Measurements from ENCODE around the gene ACVRL1. TPM values are rescaled to one million over a fixed set of nuclear protein-coding genes. Genes with fewer than 3 reads are reported as not detected.

ACVRL1 gene
- total RNA-seq, 2 experiments from 2014 or later = not detected

DNA sequence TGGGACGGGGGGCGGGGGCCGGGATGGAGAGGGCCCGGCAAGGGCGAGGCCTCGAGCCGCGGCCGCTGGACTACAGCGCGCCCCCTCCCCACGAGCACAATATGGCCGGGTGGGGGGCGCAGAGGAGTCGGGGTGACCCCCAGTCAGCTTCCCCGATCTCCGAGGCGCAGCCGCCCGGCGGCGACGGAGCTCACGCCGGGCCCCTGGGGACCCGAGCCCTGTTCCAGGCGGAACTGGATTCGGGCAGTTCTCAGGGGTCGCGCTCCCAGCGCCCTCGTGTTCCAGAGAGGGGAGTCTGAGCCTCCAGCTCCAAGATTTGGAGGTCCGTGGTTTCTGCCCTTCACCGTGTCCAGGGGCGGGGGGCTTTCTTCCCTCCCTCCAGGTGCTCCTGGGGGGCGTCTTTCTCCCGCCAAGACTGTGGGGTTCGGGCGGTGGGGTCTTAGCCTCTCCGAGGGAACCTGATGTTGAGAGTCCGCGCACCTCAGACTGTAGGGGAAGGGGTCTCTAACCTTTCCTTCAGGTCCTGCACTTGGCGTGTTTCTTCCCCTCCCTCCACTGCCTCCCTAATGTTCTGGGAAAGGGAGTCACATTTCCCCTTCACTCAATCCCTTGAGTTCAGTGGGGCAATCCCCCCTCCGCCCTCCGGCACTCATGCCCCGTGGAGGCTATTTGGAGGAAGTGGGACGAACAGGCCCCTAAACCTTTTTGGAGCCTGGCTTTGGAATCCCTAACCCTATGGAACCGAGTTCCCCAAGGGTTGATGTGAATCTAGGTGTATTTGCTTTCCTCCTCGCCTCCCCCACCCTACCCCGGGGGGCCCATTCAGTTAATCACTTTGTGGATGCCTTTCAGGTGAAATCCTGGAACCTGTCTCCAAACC is 44.8 kb downstream of the ACVRL1 start:
- H3K9me3 Mint-ChIP-seq = no peaks in the 10 kb centered on the region
- no peak for ATAC-seq (ENCODE audit: poor library complexity)
- peaks cover 51% of the 10 kb centered on the region for H3K4me1 Mint-ChIP-seq (ENCODE audit: low read depth)
- Histone ChIP-seq H3K36me3 (ENCODE audit: insufficient read depth, low read length) (no peaks in the 10 kb centered on the region), H3K4me3 (ENCODE audit: low read length) (peak overlapping the region; percentile 74), H3K9me3 (ENCODE audit: control insufficient read depth in 1 of 2, insufficient read depth in 1 of 2, low read length in 2 of 2) (no peaks in the 10 kb centered on the region), H3K4me1 (ENCODE audit: insufficient read depth, low read length) (peaks cover 24% of the 10 kb centered on the region), H3K27me3 (ENCODE audit: control insufficient read depth in 1 of 2, insufficient read depth in 2 of 2, low read length in 2 of 2) (peaks cover 0 to 2% of the 10 kb centered on the region in 2 experiments), H3K27ac (ENCODE audit: low read depth in 1 of 2, low read length in 2 of 2) (no peak overlapping the region)
- ChIA-PET CTCF (interaction anchor here (1.4 to 2.4 kb wide), 3 partner anchors 19 to 131 kb away, joined by 4 to 11 read pairs (median 6); no protein-coding TSS in a partner anchor), POLR2A (interaction anchor here (0.6 to 1.9 kb wide), 5 partner anchors 10 to 131 kb away, joined by 3 to 9 read pairs (median 9); partner anchors contain the start of gene ATG101)
- intact Hi-C loops (cut with DNase I, micrococcal nuclease) = loop anchor here in 1 of 2 experiments (1.0 to 5.0 kb wide), 6 partner anchors 25 to 1670 kb away; partner anchors contain the start of genes LIMA1, SCN8A and TAMALIN
- peak in 6 of 14 experiments; percentile 2 to 33 (median 16) for DNase-seq
- TF ChIP-seq, protein P1, sequence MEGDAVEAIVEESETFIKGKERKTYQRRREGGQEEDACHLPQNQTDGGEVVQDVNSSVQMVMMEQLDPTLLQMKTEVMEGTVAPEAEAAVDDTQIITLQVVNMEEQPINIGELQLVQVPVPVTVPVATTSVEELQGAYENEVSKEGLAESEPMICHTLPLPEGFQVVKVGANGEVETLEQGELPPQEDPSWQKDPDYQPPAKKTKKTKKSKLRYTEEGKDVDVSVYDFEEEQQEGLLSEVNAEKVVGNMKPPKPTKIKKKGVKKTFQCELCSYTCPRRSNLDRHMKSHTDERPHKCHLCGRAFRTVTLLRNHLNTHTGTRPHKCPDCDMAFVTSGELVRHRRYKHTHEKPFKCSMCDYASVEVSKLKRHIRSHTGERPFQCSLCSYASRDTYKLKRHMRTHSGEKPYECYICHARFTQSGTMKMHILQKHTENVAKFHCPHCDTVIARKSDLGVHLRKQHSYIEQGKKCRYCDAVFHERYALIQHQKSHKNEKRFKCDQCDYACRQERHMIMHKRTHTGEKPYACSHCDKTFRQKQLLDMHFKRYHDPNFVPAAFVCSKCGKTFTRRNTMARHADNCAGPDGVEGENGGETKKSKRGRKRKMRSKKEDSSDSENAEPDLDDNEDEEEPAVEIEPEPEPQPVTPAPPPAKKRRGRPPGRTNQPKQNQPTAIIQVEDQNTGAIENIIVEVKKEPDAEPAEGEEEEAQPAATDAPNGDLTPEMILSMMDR (IDR thresholded peaks at IDR 0.05) = no peak
- H3K27me3 Mint-ChIP-seq = no peaks in the 10 kb centered on the region
- peaks cover 5% of the 10 kb centered on the region for H3K36me3 Mint-ChIP-seq (ENCODE audit: low read depth)
- H3K27ac Mint-ChIP-seq = peak overlapping the region; percentile 66
- peak overlapping the region; percentile 86 for H3K4me3 Mint-ChIP-seq

DNA sequence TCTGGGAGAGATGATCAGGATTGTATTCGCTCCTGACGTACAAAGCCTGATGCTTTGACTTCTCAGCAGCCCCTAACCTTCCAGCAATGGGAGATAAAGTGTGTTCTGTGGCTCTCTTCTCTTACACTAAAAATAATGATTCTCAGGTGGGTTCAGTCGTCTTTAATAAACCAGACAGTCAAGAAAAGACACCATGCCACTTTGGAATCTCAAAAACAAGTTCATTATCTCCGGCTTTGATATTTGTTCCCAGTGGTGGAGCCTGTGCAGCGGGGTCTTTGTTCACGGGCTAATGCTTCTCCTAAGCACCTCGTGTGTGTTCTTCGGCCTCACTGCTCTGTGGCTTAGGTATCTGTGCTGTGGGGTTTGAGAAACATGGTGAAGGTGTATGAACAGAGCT is 45.8 kb downstream of the ACVRL1 start:
- H3K36me3 ChIP-seq (ENCODE audit: insufficient read depth, low read length) = no peaks in the 10 kb centered on the region
- Mint-ChIP-seq H3K4me1 (ENCODE audit: low read depth) (peaks cover 58% of the 10 kb centered on the region), H3K27ac (peak overlapping the region; percentile 66), H3K36me3 (ENCODE audit: low read depth) (peaks cover 5% of the 10 kb centered on the region), H3K27me3 (no peaks in the 10 kb centered on the region), H3K9me3 (no peaks in the 10 kb centered on the region), H3K4me3 (peak overlapping the region; percentile 86)
- no peaks in the 10 kb centered on the region for H3K9me3 ChIP-seq (ENCODE audit: control insufficient read depth in 1 of 2, insufficient read depth in 1 of 2, low read length in 2 of 2)
- H3K27ac ChIP-seq (ENCODE audit: low read depth in 1 of 2, low read length in 2 of 2) = no peak overlapping the region
- ChIA-PET CTCF (interaction anchor here (1.3 kb wide), 1 partner anchor 9 kb away, joined by 4 read pairs; no protein-coding TSS in a partner anchor), POLR2A (interaction anchor here (0.7 kb wide), 1 partner anchor 584 kb away, joined by 3 read pairs; no protein-coding TSS in a partner anchor)
- TF ChIP-seq, protein P1 (IDR thresholded peaks at IDR 0.05) = no peak
- H3K4me3 ChIP-seq (ENCODE audit: low read length) = peak overlapping the region; percentile 74
- ATAC-seq (ENCODE audit: poor library complexity) = no peak
- peaks cover 0 to 2% of the 10 kb centered on the region in 2 experiments for H3K27me3 ChIP-seq (ENCODE audit: control insufficient read depth in 1 of 2, insufficient read depth in 2 of 2, low read length in 2 of 2)
- H3K4me1 ChIP-seq (ENCODE audit: insufficient read depth, low read length) = peaks cover 24% of the 10 kb centered on the region
- no peak for DNase-seq
- intact Hi-C loops (cut with DNase I, micrococcal nuclease) = loop anchor here in 1 of 2 experiments (2.0 to 5.0 kb wide), 4 partner anchors 24 to 1671 kb away; partner anchors contain the start of genes LIMA1 and SCN8A

GRCh38 chr12:51953864-51954263 is 46.6 kb downstream of the ACVRL1 start:
- intact Hi-C loops (cut with DNase I, micrococcal nuclease) = loop anchor here in 1 of 2 experiments (2.0 to 5.0 kb wide), 4 partner anchors 23 to 1672 kb away; partner anchors contain the start of genes LIMA1 and SCN8A
- POLR2A ChIA-PET = no interaction called here
- no peak overlapping the region for H3K27ac ChIP-seq (ENCODE audit: low read depth in 1 of 2, low read length in 2 of 2)

More at GRCh38 chr12:51953864-51954263, 46.6 kb downstream of the ACVRL1 start:
- Histone ChIP-seq H3K36me3 (ENCODE audit: insufficient read depth, low read length) (no peaks in the 10 kb centered on the region), H3K4me1 (ENCODE audit: insufficient read depth, low read length) (peaks cover 24% of the 10 kb centered on the region), H3K27me3 (ENCODE audit: control insufficient read depth in 1 of 2, insufficient read depth in 2 of 2, low read length in 2 of 2) (peaks cover 0 to 2% of the 10 kb centered on the region in 2 experiments), H3K4me3 (ENCODE audit: low read length) (no peak overlapping the region), H3K9me3 (ENCODE audit: control insufficient read depth in 1 of 2, insufficient read depth in 1 of 2, low read length in 2 of 2) (no peaks in the 10 kb centered on the region)
- H3K4me3 Mint-ChIP-seq = peak overlapping the region; percentile 86
- TF ChIP-seq, protein P1 (IDR thresholded peaks at IDR 0.05) = no peak
- ATAC-seq (ENCODE audit: poor library complexity) (no peak), DNase-seq (no peak)
- no peaks in the 10 kb centered on the region for H3K9me3 Mint-ChIP-seq
- CTCF ChIA-PET = interaction anchor here (0.7 to 1.3 kb wide), 2 partner anchors 9 to 17 kb away, joined by 4 read pairs; no protein-coding TSS in a partner anchor
- peak overlapping the region; percentile 66 for H3K27ac Mint-ChIP-seq
- peaks cover 5% of the 10 kb centered on the region for H3K36me3 Mint-ChIP-seq (ENCODE audit: low read depth)
- H3K4me1 Mint-ChIP-seq (ENCODE audit: low read depth) = peaks cover 59% of the 10 kb centered on the region
- no peaks in the 10 kb centered on the region for H3K27me3 Mint-ChIP-seq

Measured in CD4-positive, alpha-beta T cell (primary cell).